Type B pancreatic cell (in vitro differentiated cells): Measurements from ENCODE around the gene FBXL5. TPM values are rescaled to one million over a fixed set of nuclear protein-coding genes. Genes with fewer than 3 reads are reported as not detected.

ENCODE experiments used
- DNase-seq: peaks from one replicate; pipeline ENCODE4 v3.0.0; 2021; ENCODE audit warnings: mixed read lengths; ENCODE audit not compliant: unreplicated experiment; ENCODE audit errors: extremely low spot score
- H3K27ac Mint-ChIP-seq: 2 replicates; pipeline ENCODE4 v1.8.0; 2021; ENCODE audit warnings: mild to moderate bottlenecking, mixed read lengths
- H3K27me3 Mint-ChIP-seq: 2 replicates; pipeline ENCODE4 v1.8.0; 2021; ENCODE audit warnings: mixed read lengths
- H3K36me3 Mint-ChIP-seq: 2 replicates; pipeline ENCODE4 v1.8.0; 2021; ENCODE audit warnings: mixed read lengths
- H3K4me1 Mint-ChIP-seq: one replicate; pipeline ENCODE4 v1.8.0; 2021; ENCODE audit warnings: mixed read lengths; ENCODE audit not compliant: unreplicated experiment
- H3K4me3 Mint-ChIP-seq: 2 replicates; pipeline ENCODE4 v1.8.0; 2021; ENCODE audit warnings: mild to moderate bottlenecking, mixed read lengths
- H3K9me3 Mint-ChIP-seq: 2 replicates; pipeline ENCODE4 v1.8.0; 2021; ENCODE audit warnings: mixed read lengths
- total RNA-seq: library from RNA; stranded (reverse); gene quantifications from 2 replicates; pipeline ENCODE4 v1.2.1, GENCODE V29; 2021; ENCODE audit warnings: low replicate concordance
- TF ChIP-seq, protein P1 (sequence below): fragments of 200-600 bp; sonication (generic); conservative IDR thresholded peaks from 2 replicates; pipeline ENCODE4 v1.5.0; 2021; ENCODE audit warnings: antibody characterized with exemption, mild to moderate bottlenecking

FBXL5 gene
- total RNA-seq, 1 donor from 2014 or later, result 48.4 TPM

GRCh38 chr4:15569746-15570145 is 85.4 kb downstream of the FBXL5 start:
- no peaks in the 10 kb centered on the region for H3K4me1 Mint-ChIP-seq
- peaks cover 3% of the 10 kb centered on the region for H3K9me3 Mint-ChIP-seq
- H3K27ac Mint-ChIP-seq, result no peak overlapping the region
- H3K4me3 Mint-ChIP-seq, result no peak overlapping the region
- H3K36me3 Mint-ChIP-seq, result peaks cover 28% of the 10 kb centered on the region
- no peaks in the 10 kb centered on the region for H3K27me3 Mint-ChIP-seq
- no peak for DNase-seq
- TF ChIP-seq, protein P1, sequence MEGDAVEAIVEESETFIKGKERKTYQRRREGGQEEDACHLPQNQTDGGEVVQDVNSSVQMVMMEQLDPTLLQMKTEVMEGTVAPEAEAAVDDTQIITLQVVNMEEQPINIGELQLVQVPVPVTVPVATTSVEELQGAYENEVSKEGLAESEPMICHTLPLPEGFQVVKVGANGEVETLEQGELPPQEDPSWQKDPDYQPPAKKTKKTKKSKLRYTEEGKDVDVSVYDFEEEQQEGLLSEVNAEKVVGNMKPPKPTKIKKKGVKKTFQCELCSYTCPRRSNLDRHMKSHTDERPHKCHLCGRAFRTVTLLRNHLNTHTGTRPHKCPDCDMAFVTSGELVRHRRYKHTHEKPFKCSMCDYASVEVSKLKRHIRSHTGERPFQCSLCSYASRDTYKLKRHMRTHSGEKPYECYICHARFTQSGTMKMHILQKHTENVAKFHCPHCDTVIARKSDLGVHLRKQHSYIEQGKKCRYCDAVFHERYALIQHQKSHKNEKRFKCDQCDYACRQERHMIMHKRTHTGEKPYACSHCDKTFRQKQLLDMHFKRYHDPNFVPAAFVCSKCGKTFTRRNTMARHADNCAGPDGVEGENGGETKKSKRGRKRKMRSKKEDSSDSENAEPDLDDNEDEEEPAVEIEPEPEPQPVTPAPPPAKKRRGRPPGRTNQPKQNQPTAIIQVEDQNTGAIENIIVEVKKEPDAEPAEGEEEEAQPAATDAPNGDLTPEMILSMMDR, result no peak

DNA sequence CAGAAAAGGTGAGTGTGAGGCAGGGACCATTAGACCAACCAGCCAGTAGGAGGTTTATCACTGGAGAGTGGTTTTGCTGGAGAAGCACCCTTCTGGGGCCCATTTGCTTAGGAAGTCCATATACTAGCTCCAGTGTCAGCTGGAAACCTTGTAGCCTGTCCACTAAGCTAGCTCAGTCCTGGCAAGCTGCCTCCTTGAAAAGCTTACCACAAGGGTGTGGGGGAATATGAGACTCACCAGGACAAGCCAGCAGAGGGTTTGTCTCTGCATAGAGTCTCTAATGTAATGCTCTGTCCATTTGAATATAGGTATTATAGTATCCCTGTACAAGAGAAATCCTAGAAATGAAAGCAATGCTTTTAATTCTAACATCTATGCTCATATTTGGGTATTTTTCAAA is 86.3 kb downstream of the FBXL5 start:
- Mint-ChIP-seq H3K36me3 (peaks cover 29% of the 10 kb centered on the region), H3K27ac (no peak overlapping the region), H3K27me3 (no peaks in the 10 kb centered on the region), H3K4me3 (no peak overlapping the region), H3K9me3 (peaks cover 3% of the 10 kb centered on the region), H3K4me1 (no peaks in the 10 kb centered on the region)
- TF ChIP-seq, protein P1, result no peak
- DNase-seq, result no peak

GRCh38 chr4:15563871-15564270 is 91.3 kb downstream of the FBXL5 start:
- Mint-ChIP-seq H3K9me3 (no peaks in the 10 kb centered on the region), H3K4me1 (peaks cover 6% of the 10 kb centered on the region), H3K27ac (no peak overlapping the region), H3K36me3 (peaks cover 36% of the 10 kb centered on the region), H3K4me3 (no peak overlapping the region), H3K27me3 (no peaks in the 10 kb centered on the region)
- TF ChIP-seq, protein P1, result no peak
- no peak for DNase-seq

DNA sequence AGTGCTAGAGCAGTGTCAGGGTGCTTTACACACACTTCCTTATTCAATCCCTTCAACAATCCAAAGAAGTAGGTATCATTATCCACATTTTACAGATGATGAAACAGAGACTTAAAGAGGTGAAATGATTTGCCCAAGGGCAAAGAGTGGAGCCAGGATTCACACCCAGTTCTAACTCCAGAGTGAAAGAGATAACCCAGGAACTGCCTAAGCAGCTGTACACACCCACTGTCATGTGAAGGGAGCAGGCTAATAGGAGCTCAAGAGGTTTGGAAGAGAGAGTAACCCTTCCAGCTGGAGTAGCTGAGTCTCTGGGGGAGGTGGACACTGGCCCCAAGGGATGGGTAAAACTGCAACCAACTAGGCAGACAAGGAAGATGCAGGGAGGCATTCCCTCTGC is 92.5 kb downstream of the FBXL5 start:
- Mint-ChIP-seq H3K4me1 (peaks cover 6% of the 10 kb centered on the region), H3K27ac (no peak overlapping the region), H3K36me3 (peaks cover 39% of the 10 kb centered on the region), H3K27me3 (no peaks in the 10 kb centered on the region), H3K4me3 (no peak overlapping the region), H3K9me3 (no peaks in the 10 kb centered on the region)
- TF ChIP-seq, protein P1, result no peak
- DNase-seq, result no peak

GRCh38 chr4:15562114-15562513 is 93.0 kb downstream of the FBXL5 start:
- no peaks in the 10 kb centered on the region for H3K9me3 Mint-ChIP-seq
- no peak for DNase-seq
- no peak overlapping the region for H3K27ac Mint-ChIP-seq
- TF ChIP-seq, protein P1, result no peak
- H3K4me3 Mint-ChIP-seq, result no peak overlapping the region
- H3K27me3 Mint-ChIP-seq, result no peaks in the 10 kb centered on the region
- peaks cover 41% of the 10 kb centered on the region for H3K36me3 Mint-ChIP-seq
- peaks cover 6% of the 10 kb centered on the region for H3K4me1 Mint-ChIP-seq

DNA sequence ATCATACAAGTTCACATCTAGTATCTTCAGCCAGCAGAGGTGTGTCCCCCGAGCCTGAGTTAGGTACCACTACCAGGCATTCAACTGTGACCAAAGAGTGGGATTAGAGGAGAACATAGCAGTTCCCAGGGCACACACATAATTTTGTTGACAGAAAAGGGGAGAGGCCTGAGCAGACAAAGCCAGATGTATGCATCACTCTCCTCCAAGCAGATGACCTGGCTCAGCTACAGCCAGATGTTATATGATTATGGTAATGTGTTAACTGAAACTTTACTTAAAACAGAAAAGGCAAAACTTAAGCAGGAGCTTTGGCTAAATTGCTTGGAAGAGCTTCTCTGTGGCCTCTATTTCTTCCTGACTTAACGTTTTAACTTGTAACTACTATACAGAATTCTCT is 96.6 kb downstream of the FBXL5 start:
- Mint-ChIP-seq H3K36me3 (peaks cover 46% of the 10 kb centered on the region), H3K9me3 (no peaks in the 10 kb centered on the region), H3K4me1 (peaks cover 6% of the 10 kb centered on the region), H3K4me3 (no peak overlapping the region), H3K27me3 (no peaks in the 10 kb centered on the region), H3K27ac (peak overlapping the region; percentile 46)
- no peak for DNase-seq
- TF ChIP-seq, protein P1, result no peak
